ENCODE results near the gene RPS15. TPM values are rescaled to one million over a fixed set of nuclear protein-coding genes. Genes with fewer than 3 reads are reported as not detected.

RPS15 gene
- total RNA-seq, 2 experiments from 2014 or later: 1,854 to 1,879 TPM

DNA sequence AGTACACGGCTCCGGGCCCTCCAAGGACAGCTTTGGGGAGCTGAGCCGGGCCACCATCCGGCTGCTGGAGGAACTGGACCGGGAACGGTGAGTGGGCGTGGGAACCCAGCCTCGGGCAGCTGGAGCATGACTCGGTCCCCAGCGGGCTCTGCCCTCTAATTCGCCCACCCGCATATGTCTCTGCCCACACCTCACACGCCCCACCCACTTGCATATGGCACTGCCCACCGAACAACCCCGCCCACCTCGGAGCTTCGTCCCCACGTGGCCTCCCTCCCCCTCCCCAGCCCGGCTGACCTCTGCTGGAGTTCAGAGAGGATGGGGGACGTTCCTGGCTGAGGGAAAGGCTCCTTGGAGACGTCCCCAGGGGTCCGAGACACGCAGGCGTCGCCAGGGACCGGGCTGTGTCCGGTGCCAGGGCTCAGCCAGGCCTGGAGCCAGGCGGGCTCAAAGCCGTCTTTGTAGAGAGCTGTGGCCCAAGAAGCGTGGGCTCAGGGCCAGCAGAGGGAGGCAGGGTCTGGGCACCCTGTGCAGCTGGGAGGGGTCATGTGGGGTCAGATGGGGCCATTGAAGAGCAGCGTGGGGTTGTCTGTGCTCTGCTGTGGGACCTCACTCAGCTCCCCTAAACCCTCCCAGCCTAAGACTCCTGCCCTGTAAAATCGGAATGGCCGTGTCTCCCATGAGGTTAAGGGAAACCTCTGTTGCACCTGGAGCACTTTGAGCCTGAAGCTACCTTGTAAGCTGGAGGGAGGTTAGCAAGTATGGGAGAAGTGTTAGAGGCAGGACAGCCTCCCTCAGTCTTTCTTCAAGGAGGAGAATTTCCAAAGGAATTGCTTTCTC is 15.5 kb downstream of the RPS15 start:
- H3K27ac Mint-ChIP-seq: no peak overlapping the region
- intact Hi-C loops (cut with micrococcal nuclease): no loop called here
- H3K4me3 Mint-ChIP-seq: no peak overlapping the region
- no peaks in the 10 kb centered on the region for H3K9me3 Mint-ChIP-seq
- H3K36me3 Mint-ChIP-seq (ENCODE audit: low read depth): no peaks in the 10 kb centered on the region
- CTCF ChIA-PET: interaction anchor here (1.1 to 3.1 kb wide), 3 partner anchors 8 to 12 kb away, joined by 4 to 13 read pairs (median 10); no protein-coding TSS in a partner anchor
- peaks cover 64% of the 10 kb centered on the region for H3K27me3 Mint-ChIP-seq
- POLR2A ChIA-PET: interaction anchor here (0.7 to 1.0 kb wide), 3 partner anchors 9 to 27 kb away, joined by 3 to 4 read pairs (median 3); no protein-coding TSS in a partner anchor
- TF ChIP-seq, protein P1, sequence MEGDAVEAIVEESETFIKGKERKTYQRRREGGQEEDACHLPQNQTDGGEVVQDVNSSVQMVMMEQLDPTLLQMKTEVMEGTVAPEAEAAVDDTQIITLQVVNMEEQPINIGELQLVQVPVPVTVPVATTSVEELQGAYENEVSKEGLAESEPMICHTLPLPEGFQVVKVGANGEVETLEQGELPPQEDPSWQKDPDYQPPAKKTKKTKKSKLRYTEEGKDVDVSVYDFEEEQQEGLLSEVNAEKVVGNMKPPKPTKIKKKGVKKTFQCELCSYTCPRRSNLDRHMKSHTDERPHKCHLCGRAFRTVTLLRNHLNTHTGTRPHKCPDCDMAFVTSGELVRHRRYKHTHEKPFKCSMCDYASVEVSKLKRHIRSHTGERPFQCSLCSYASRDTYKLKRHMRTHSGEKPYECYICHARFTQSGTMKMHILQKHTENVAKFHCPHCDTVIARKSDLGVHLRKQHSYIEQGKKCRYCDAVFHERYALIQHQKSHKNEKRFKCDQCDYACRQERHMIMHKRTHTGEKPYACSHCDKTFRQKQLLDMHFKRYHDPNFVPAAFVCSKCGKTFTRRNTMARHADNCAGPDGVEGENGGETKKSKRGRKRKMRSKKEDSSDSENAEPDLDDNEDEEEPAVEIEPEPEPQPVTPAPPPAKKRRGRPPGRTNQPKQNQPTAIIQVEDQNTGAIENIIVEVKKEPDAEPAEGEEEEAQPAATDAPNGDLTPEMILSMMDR (IDR thresholded peaks at IDR 0.05): no peak
- DNase-seq: no peak
- H3K4me1 Mint-ChIP-seq (ENCODE audit: low read depth): peaks cover 15% of the 10 kb centered on the region
- no peak for ATAC-seq

- Mint-ChIP-seq H3K27ac (no peak overlapping the region), H3K36me3 (ENCODE audit: low read depth) (no peaks in the 10 kb centered on the region), H3K4me1 (ENCODE audit: low read depth) (peaks cover 15% of the 10 kb centered on the region), H3K9me3 (no peaks in the 10 kb centered on the region), H3K27me3 (peaks cover 56% of the 10 kb centered on the region), H3K4me3 (no peak overlapping the region)
- ATAC-seq (no peak), DNase-seq (peak; percentile 44)
- ChIA-PET CTCF (interaction anchor here (1.0 to 3.1 kb wide), 4 partner anchors 10 to 48 kb away, joined by 3 to 13 read pairs (median 4); no protein-coding TSS in a partner anchor), POLR2A (interaction anchor here (0.8 to 1.5 kb wide), 3 partner anchors 8 to 15 kb away, joined by 3 to 5 read pairs (median 3); no protein-coding TSS in a partner anchor)
- TF ChIP-seq, protein P1 (IDR thresholded peaks at IDR 0.05): no peak
- intact Hi-C loops (cut with micrococcal nuclease): no loop called here
These were observed 16.8 kb downstream of the RPS15 start for GRCh38 chr19:1455002-1455335.

GRCh38 chr19:1455336-1456120 is 17.3 kb downstream of the RPS15 start:
- Mint-ChIP-seq H3K27me3 (peaks cover 52% of the 10 kb centered on the region), H3K27ac (no peak overlapping the region), H3K9me3 (no peaks in the 10 kb centered on the region), H3K4me1 (ENCODE audit: low read depth) (peaks cover 15% of the 10 kb centered on the region), H3K36me3 (ENCODE audit: low read depth) (no peaks in the 10 kb centered on the region), H3K4me3 (no peak overlapping the region)
- intact Hi-C loops (cut with micrococcal nuclease): no loop called here
- peak; percentile 82 for DNase-seq
- ChIA-PET CTCF (interaction anchor here (0.9 to 3.1 kb wide), 6 partner anchors 9 to 47 kb away, joined by 3 to 13 read pairs (median 3); no protein-coding TSS in a partner anchor), POLR2A (interaction anchor here (0.8 to 1.5 kb wide), 4 partner anchors 9 to 15 kb away, joined by 3 to 5 read pairs (median 3); no protein-coding TSS in a partner anchor)
- TF ChIP-seq, protein P1 (IDR thresholded peaks at IDR 0.05): no peak
- ATAC-seq: peak; percentile 84

- no peak for ATAC-seq
- Mint-ChIP-seq H3K9me3 (no peaks in the 10 kb centered on the region), H3K27ac (no peak overlapping the region), H3K36me3 (ENCODE audit: low read depth) (no peaks in the 10 kb centered on the region), H3K27me3 (peaks cover 45% of the 10 kb centered on the region), H3K4me1 (ENCODE audit: low read depth) (peaks cover 13% of the 10 kb centered on the region), H3K4me3 (no peak overlapping the region)
- CTCF ChIA-PET: interaction anchor here (0.7 to 3.1 kb wide), 5 partner anchors 9 to 19 kb away, joined by 3 to 13 read pairs (median 3); no protein-coding TSS in a partner anchor
- intact Hi-C loops (cut with micrococcal nuclease): no loop called here
- POLR2A ChIA-PET: interaction anchor here (0.8 to 1.9 kb wide), 5 partner anchors 9 to 17 kb away, joined by 3 to 6 read pairs (median 3); no protein-coding TSS in a partner anchor
- DNase-seq: no peak
- TF ChIP-seq, protein P1 (IDR thresholded peaks at IDR 0.05): no peak
These were observed 18.1 kb downstream of the RPS15 start for GRCh38 chr19:1456121-1456900.
